Measurements from ENCODE around the gene CTSD.

DNA sequence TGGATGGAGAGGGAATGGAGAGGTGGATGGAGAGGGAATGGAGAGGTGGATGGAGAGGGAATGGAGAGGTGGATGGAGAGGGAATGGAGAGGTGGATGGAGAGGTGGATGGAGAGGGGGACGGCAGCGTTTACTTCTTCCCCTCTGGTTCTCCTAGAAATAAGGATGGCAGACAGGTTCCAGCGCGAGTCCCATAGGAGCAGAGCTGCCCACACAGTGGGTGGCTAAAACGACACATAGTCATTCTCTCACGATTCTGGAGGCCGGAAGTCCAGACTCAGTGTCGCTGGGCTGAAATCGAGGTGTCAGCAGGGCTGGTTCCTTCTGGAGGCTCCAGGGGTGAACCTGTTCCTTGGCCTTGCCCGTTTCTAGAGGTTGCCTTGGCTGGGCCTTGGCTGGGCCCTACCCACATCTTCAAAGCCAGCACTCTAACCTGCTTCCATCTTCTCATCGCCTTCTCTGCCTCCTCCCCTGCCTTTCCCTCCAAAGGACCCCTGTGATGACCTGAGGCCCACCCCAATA lies 12.7 kb upstream of the CTSD start:
- TF ChIP-seq, protein P1, sequence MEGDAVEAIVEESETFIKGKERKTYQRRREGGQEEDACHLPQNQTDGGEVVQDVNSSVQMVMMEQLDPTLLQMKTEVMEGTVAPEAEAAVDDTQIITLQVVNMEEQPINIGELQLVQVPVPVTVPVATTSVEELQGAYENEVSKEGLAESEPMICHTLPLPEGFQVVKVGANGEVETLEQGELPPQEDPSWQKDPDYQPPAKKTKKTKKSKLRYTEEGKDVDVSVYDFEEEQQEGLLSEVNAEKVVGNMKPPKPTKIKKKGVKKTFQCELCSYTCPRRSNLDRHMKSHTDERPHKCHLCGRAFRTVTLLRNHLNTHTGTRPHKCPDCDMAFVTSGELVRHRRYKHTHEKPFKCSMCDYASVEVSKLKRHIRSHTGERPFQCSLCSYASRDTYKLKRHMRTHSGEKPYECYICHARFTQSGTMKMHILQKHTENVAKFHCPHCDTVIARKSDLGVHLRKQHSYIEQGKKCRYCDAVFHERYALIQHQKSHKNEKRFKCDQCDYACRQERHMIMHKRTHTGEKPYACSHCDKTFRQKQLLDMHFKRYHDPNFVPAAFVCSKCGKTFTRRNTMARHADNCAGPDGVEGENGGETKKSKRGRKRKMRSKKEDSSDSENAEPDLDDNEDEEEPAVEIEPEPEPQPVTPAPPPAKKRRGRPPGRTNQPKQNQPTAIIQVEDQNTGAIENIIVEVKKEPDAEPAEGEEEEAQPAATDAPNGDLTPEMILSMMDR (IDR thresholded peaks at IDR 0.05; ENCODE audit: insufficient read depth, low read length, poor library complexity, severe bottlenecking): no peak
- TF ChIP-seq EZH2phosphoT487 (conservative IDR thresholded peaks at IDR 0.05; ENCODE audit: low read length): no peak
